NCI-H146 treated with DMSO at 0.1 percent for 48 hours (cell line): ENCODE results near the gene PPARG.
"Not testable (repeated sequence)": the region's sequence is repeated elsewhere in the genome, so short reads cannot be mapped to it uniquely, and the experiment has no call there.

Experiments used
- DNase-seq: peaks from one replicate; lab custom pipeline; 2025; ENCODE audit not compliant: unreplicated experiment; lab: John Stamatoyannopoulos, UW

The PPARG gene

DNA sequence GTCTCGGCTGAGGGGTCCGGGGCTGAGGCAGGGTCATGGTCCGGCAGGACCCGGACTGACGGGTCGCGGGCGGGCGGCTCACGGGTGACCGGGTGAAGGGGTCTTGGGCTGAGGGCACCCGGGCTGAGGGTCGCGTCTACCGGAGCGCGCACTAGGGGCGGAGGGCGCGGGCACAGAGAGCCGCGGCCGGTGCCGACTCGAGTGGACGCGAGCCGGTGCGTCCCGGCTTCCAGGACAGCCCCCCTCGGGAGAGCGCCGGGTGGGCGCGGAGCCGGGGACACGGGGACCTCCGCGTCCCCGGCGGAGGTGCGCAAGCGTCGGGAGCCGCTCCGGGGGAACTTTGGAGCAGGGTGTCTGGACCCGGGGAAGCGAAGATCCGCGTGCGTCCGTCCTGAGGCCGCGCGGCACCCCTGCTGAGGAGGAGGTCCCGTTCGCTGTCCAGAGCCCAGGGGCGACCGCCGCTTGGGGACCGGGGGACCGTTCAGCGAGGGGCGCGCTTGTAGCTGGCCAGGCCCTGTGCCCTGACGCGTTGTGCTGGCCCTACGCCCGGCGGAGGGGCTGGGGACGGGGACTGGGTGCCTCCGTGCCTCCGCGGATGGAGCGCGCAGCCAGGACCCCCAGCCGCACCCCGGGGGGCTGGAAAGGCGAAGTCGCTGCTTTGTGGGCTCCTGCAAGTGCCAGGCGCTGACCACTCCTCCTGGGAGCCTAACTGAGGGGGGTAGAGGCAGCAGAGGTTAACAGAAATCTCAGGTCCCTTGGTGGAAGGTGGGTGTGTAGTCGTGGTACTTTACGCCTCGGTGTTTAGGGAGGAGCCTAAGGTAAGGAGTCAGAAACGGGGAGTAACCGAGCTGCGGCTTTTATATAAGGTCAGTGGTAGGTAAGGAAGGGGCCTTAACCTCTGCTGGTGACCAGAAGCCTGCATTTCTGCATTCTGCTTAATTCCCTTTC, at the start of gene PPARG:
Gene PPARG (plus strand): TSS at position 889 of the 948 bp plus-strand sequence. CDS start 90,642 bp downstream, outside the sequence.
- DNase-seq, result no peak

DNA sequence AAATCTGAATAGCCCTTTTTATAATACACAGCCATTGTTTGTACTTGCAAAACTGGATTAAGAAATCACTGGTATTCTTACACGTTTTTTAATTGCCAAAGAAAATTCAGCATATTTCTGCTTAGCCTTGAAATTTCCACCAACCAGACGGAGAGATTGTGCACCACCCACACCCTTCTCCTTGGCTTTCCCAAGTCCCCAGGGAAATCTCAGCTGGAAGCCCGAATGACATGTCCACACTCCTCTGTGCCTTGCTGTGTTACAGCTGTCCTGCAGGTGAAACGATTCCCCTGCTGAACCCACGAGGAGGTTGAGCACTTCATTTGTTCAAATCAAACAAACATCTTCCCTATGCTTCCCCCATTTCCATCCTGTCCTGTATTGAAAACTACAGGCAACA, 49.6 kb upstream of the PPARG start:
- no peak for DNase-seq

DNA sequence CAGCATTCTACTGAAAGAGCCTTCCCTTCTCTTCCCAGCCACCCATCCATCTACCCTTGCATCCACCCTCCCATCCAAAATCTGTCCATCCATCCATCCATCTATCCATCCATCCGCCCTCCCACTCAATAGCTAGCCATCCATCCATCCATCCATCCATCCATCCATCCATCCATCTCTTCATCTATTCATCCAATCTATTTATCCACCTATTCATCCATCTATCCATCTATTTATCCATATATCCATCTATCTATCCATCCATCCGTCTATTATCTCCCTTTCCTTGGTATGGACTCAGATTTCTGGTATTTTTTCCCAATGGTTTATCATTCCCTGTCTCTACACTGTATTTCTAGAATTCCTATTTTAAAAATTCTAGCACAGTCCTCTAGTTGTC, 46.1 kb upstream of the PPARG start:
- no peak for DNase-seq

DNA sequence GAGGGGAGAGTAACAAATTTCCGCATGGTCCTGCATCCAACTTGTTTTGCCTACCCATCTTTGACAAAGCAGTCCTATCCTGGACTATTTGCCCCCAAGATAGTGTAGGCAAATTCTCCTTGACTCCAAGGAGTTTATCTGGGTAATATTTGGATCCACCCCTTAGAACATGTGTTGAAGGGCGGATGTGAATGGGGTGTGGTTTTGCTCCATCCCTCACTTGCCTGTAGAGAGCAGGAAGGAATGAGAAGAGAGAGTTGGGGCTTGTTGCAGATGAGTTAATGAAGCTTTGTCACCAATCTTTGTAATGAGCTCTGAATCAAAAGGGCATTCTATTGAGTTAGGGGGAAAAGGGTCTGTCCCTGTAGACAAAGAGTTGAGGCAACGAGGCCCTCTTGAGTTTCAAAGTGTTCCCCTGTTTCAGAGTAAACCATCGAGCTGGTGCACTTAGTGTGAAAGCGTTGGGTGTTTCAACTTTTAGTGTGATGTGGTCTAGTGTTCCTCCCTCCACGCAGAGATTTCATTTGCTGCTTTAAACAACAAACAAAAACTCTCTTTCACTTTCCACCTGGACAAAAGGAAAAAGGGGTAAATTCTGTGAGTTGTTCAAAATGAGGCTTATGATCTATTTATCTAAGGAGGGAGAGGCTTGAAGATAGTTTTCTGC, 42.2 kb upstream of the PPARG start:
- no peak for DNase-seq

DNA sequence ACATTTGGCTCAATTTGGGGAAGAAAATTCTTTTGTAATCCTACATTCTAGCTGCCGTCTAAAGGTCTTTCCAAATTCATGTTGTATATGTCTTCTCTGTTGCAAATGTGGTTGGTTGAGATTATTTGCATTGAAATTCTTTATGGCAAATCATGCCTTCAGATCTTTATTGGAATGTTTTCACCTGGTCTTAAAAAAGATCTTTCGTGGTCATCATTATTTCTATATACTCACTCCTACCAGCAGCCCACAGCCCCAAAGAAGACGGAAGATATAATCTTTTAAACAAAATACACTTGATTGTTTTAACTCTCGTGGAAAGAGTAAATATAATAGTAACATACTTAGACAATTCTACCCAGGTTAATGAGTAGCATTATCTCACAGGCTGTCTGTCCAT, 41.5 kb upstream of the PPARG start:
- DNase-seq, result no peak

DNA sequence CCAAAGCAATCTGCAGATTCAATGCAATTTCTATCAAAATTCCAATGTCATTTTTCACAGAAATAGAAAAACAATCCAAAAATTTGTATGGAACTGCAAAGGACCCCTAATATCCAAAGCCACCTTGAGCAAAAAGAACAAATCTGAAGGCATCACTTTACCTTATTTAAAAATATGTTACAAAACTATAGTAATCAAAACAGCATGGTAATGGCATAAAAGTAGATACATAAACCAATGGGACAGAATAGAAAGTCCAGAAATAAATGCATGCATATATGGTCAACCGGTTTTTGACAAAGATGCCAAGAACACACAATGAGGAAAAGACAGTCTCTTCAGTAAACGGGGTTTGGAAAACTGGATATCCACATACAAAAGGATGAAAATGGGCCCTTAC, 39.4 kb upstream of the PPARG start:
- DNase-seq, result no peak

DNA sequence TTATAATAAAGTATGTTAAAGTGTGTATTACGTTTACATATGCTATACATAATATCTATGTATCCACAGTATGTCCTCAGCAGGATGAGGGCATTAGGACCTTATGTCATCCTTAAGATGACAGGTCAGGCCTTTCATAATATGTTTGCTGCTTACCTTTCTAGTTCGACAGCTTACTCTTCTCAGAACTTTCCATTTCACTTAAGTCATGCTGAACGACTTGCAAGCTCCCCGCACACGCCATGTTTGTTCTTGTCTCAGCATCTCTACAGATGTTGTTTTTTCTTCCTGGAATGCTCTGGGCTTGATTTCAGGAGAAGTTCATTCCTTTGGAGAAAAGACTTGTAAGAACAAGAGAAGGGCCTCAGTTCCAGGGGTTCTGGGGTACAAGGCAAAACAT, 36.0 kb upstream of the PPARG start:
- no peak for DNase-seq

DNA sequence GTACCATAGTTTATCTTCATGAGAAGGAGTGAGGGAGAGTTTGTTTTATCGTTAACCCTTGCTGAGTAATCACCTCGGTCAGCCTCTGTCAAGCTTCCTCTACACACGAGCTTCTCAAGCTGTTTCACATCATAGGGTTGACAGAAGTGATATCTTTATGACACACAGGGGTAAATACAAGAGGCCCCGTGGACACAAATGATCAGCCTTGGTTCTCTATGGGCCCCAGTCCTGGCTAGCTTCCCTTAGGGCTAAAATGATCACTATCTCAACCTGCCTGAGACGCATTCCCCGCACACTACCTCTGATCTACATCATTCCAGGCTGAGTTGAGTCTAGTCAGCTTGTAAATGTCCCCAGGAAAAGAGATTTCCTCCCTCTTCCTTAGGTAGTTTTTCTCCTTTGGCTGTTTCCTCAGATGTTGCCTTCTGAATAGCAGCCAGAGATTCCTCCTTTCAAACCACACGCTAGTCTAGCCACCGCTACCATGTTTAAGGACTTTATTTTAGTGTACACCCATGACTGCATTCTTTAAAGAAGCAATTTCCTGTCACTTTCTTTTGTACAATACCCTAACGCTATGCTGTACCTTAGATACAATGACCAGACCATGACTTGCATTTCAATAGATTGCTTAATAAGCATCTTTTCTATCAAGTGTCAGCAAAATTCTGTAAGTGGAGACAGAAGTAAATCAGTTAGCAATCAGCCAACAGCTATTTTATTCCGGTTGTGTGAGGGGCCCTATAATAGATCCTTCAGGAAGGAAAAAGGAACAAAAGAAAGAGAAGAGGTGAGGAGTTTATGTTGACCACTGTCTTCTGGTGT, 35.1 kb upstream of the PPARG start:
- DNase-seq, result no peak

DNA sequence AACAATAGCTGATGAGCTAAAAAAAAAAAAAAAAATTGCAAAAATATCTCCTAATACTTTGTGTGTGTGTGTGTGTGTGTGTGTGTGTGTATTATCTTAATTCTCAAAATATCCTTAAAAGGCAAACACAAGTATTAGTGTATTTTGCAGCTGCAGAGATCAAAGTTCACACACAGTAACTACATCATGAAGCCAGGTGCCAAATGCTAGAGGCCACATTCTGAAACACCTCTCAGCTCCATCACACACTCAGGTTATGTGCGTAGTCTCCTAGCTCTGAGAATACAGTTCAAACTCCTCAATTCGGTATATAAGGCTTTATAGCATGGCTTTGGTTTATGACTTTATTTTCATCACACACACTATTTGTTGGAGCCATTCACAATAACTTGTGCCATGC, 33.5 kb upstream of the PPARG start:
- DNase-seq, result no peak

DNA sequence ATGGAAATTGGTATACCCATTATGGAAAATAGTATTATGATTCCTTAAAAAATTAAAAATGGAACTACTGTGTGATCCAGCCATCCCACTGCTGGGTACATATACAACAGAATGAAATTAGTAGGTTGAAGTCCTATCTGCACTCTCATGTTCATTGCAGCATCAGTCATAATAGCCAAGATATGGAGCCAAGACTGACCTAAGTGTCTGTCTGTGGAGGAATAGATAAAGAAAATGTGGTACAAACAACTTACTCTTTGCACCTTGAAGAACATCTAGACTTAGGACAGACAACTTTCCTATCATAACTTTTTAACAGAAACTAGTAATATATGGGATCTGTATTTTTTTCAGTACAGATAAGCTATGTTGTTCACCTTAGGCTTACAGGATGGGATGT, 30.0 kb upstream of the PPARG start:
- no peak for DNase-seq

DNA sequence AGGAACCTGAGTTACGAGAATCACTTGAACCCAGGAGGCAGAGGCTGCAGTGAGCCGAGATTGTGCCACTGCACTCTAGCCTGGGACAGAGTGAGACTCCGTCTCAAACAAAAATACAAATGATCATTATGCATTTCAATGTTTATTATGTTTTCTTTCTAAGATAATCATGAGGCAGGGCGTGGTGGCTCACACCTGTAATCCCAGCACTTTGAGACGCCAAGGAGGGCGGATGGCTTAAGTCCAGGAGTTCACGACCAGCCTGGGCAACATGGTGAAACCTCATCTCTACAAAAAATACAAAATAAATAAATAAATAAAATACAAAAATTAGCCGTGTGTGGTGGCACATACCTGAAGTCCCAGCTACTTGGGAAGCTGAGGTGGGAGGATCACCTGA, 26.7 kb upstream of the PPARG start:
- DNase-seq, result not testable (repeated sequence)

DNA sequence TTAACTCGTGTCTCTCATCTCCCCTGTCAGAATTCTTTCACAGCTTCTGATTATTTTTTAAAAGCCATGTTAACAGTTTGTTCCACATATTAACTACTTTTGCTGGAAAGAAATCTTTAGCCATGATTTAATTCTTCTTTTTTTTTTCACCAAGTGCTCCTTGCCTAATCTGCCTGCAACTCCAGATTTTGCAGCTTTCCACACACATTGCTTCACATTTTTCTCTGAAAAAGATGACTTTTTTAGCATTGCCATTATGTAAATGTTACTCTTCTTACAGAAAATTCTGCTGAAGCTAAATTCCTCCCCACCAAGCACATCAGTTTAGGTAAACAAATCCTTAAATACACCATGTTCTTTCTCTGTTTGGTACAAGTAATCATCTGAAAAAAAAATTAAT, 23.4 kb upstream of the PPARG start:
- DNase-seq, result no peak

DNA sequence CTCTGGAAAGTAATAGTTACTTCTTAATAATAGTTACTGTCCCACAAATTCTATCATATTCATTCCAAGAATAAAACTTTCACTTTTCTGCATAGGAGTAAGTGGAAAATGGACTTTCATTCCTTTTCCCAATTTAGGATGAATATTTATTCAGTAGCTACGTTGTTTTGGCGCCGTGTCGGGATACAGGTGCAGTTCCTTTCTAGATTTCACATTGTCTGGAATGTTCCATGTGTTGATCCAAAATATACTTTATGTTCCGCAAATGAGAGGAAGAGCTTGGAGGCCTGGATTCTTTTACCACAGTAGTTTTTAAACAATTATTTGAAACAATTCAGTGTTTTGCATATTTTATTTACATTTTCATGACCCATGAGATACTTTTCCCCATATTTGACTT, 22.8 kb upstream of the PPARG start:
- DNase-seq, result no peak

DNA sequence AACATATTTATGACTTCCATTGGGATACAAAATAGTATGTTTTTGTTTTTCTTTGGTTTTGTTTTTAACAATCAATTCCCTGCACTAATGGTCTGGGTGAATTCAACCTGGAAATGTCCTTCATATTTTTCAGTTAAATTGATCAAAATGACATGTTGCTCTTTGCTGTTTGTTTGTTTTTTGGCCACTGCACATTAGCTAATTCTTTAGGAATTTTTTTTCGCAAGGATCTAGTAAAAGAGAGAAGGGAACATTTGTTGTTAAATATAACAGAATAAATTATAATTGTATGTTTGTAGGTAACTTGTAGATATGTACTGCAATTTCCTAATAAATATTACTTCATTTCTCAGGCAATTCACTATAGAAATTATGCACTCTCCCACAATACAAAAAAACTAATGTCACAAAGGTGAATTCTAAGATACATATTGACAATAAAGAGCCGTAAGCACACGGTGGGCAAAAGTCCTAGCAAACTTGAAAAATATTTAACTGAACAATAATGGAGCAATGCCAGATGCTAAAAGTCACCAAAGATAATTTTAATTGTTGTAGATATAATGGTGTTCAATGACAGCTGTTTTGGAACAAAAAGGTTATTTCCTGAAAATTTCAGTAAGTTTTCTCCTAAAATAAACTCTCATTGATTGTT, 21.4 kb upstream of the PPARG start:
- no peak for DNase-seq

DNA sequence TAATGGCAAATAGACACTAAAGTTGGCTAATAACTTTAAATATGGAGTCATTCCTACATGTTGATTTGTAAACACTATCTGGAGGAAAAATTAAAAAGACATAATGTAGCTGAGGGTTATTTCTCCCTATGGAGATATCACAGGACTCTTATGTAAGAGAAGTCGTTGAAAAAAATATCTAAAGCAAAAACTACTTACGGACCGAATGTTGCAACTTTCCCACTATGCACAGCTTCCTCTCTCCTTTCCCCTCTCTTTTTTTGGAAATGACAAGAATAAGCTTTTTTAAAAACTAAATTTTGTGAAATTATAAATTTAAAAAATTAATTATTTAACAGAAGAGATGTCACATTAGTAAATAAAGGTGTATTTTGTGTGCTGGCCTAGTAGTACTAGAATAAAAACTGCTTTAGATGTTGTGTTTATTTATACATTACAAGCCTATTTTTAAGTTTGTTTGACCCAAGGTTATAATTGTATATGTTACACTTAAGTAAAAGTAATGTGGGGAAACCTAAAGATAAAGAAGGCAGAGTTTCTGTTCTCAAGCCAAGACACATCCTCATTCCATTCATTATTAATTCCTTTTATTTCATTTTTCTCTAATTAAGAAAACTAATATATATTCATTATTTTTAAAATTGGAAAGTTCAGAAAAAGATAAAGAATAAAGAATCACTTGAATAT, 20.7 kb upstream of the PPARG start:
- no peak for DNase-seq

DNA sequence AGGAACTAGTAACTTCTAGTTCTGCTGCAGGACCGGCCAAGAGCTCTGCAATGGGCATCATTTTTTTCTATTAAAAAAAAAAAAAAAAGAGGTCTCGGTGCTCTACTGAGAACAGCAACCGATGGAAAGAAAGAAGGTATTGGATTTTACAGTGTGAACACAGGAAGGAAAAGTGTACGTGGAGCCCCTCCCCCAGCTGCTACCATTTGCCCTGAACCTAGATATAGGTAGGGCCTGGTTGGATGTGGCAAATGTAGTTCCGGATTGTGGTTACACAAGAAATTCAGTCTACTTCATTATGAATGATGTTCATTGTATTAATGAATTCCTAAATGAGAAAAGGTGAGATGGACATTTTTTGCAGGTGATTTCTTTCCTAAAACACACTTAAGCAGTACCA, 17.9 kb upstream of the PPARG start:
- DNase-seq, result no peak

DNA sequence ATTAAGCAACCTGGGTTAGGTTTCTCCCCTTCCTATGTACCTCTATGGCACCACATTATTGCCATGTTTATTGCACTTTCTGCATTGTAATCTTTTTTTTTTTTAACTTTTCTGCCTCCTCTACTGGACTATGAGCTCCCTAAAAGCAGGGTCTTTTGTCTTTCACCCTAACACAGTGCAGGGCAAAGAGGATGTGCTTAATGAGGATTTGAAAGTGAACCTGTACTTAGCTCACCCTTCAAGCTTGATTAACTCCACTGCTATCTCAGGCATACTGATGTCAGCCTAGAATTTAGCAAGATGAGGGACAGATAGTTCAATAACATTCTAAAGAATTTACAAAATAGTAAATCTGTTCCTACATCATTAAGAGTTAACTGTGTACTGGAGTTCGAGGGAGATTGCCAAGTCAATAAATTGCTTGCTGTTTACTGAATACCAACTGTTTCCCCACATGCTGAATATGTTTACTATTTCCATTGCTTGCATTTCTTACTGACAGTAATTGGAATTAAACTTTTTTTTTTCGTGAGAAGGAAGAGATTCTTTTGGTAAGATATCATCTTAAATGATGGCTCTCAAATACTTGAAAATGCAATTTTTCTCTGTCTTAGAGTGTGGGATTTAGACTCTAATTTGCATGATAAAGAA, 15.7 kb upstream of the PPARG start:
- no peak for DNase-seq

DNA sequence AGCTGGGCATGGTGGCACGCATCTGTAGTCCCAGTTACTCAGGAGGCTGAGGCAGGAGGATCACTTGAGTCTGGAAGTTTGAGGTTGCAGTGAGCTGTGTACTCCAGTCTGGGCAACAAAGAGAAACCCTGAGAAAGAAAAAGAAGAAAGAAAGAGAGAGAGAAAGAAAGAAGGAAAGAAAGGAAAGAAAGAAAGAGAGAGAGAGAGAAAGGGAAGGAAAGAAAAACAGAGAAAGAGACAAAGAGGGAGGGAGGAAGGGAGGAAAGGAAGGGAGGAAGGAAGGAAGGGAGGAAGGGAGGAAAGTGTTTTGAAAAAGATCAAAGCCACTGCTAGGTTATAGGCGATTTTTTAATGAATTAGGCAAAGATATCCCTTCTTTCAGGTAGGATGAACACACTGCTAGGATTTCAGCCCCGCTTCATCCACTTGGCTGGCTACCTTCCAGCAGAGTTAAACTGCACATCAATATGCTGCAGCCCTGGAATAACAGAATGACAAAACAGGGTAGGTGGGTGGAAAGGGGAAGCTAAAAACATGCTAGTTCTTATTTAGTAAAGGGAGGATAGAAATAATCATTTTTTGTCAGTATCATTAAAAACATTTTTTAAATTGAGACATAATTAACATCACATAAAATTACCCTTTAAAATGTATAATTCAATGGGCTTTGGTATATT, 12.8 kb upstream of the PPARG start:
- DNase-seq, result no peak

DNA sequence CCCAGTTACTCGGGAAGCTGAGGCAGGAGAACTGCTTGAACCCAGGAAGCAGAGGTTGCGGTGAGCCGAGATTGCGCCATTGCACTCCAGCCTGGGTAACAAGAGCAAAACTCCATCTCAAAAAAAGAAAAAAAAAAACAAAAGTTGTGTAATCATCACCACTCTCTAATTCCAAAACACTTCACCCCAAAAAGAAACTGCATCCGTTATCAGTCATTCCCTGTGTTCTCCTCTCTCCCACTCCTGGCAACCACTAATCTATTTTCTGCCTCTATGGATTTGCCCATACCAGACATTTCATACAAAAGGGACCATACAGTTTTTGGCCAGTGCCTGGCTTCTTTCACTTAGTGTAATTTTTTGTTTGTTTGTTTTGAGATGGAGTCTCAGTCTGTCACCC, 12.0 kb upstream of the PPARG start:
- DNase-seq, result not testable (repeated sequence)
